Measurements from ENCODE around the gene ZC3H12D. TPM values are rescaled to one million over a fixed set of nuclear protein-coding genes. Genes with fewer than 3 reads are reported as not detected.

ZC3H12D gene
- total and polyA plus RNA-seq, 9 of the 15 experiments (the other 6 are each of a cell fraction or from before 2014, with no cell fraction given), result 0.04 to 0.27 (median 0.05) TPM; not detected in 3

DNA sequence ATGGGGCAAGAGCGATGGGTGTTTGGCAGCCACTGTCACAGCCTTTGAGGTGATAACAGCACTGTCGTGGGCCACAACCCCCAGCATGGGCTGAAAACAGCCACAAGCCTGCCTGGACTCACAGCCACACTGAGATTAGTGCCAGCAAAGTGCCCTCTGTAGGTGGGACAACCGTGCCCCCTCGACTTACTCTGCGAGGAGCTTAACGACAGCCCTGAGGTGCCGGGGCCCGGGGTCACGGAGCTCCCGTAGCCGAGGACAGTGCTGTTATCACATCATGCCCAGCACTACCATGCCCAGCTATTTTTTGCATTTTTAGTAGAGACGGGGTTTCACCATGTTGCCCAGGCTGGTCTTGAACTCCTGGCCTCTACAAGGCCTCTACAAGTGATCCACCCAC lies 48.2 kb downstream of the ZC3H12D start (continued):
- TF ChIP-seq ZEB2 (IDR thresholded peaks at IDR 0.05) (no peak), ZNF197 (CRISPR knock-in tag; IDR thresholded peaks at IDR 0.05; ENCODE audit: low read depth) (no peak), ZNF232 (CRISPR knock-in tag; IDR thresholded peaks at IDR 0.05) (no peak), SREBF2 (CRISPR knock-in tag; IDR thresholded peaks at IDR 0.05) (no peak)

DNA sequence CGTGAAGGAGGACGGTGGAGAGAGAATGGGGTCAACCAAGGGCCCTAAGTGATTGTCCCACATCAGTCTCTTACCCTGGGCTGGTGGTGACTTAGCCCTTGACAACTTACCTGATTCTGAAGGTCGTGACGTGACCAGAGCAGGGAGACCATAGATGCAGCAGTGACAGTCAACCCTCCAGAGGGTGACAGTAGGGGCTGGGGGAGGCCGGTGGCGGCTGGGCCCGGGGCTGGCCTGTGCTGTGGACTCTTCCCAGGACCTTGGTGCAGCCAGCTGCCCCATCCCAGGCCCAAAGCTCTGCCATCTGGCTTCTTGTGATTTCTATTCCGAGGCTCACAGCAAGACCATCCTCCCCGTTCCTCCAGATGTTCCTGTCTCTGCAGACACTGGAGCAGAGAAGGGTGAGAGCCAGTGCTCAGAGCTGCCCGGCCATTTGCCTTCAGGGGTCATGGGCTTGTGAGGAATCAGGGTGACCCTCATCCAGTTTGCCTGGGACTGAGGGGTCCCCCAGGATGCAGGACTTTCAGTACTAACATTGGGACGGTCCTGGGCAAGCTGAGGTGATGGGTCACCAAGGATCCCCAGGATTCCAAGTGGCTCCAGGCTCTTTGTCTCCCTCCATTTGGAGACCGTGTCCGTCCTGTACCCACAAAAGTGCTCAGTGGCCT lies 48.8 kb downstream of the ZC3H12D start:
- POLR2A ChIA-PET, result interaction anchor here (0.6 kb wide), 2 partner anchors 10 to 593 kb away, joined by 3 read pairs; no protein-coding TSS in a partner anchor
- CTCF ChIA-PET (ENCODE audit: low intra/inter-chr PET ratio), result no interaction called here
- no peak for TF ChIP-seq PREB (CRISPR knock-in tag; IDR thresholded peaks at IDR 0.05)
- TF ChIP-seq PHF8 (IDR thresholded peaks at IDR 0.05; ENCODE audit: borderline replicate concordance, low read length), result no peak
- no peak for TF ChIP-seq ETV1 (tag; conservative IDR thresholded peaks at IDR 0.05; ENCODE audit: low read depth)
- no peak for TF ChIP-seq GATAD2B (IDR thresholded peaks at IDR 0.05; ENCODE audit: borderline replicate concordance)
- no peak for TF ChIP-seq ZNF274 (IDR thresholded peaks at IDR 0.05; ENCODE audit: borderline replicate concordance, low read depth, low read length)
- no peak for TF ChIP-seq ZSCAN29 (IDR thresholded peaks at IDR 0.05)
- no peak for TF ChIP-seq BDP1 (IDR thresholded peaks at IDR 0.05; ENCODE audit: insufficient read depth, insufficient read length)
- no peak for TF ChIP-seq CEBPG (CRISPR knock-in tag; IDR thresholded peaks at IDR 0.05)
- no peak for TF ChIP-seq CEBPG (tag; conservative IDR thresholded peaks at IDR 0.05 in 1 of 2, IDR thresholded peaks at IDR 0.05 in 1 of 2)
- no peak for TF ChIP-seq SP1 (CRISPR knock-in tag; IDR thresholded peaks at IDR 0.05)
- no peak for TF ChIP-seq ZBTB34 (CRISPR knock-in tag; IDR thresholded peaks at IDR 0.05)
- TF ChIP-seq PKNOX1 (IDR thresholded peaks at IDR 0.05), result no peak

More for the DNA sequence above, 48.8 kb downstream of the ZC3H12D start:
- no peak overlapping the region for H3K4me3 ChIP-seq
- no peak overlapping the region for H3K4me2 ChIP-seq (ENCODE audit: insufficient read depth, low read length)
- intact Hi-C loops (cut with micrococcal nuclease) (loop anchor here (10.0 kb wide), 1 partner anchor 241 kb away; no protein-coding TSS in a partner anchor), in situ Hi-C loops (cut with MboI) (loop anchor here (25.0 kb wide), 1 partner anchor 874 kb away; no protein-coding TSS in a partner anchor)
- DNase-seq (ENCODE audit: extremely low read depth in 1 of 4, low spot score in 3 of 4), result peak in 1 of 4 experiments; percentile 4
- BruUV-seq (replicated peaks), result no TSS peak
- WGBS (ENCODE audit: insufficient coverage, low coverage, missing lambda C conversion rate), result 1% methylated on average over 13 of the region's 13 CpGs
- FAIRE-seq, result no peak
- H3K4me1 ChIP-seq (replicated peaks in 1 of 2; ENCODE audit: control insufficient read depth in 2 of 2, insufficient read depth in 2 of 2, low read length in 2 of 2), result no peaks in the 10 kb centered on the region; a peak in 1 of 5 replicates
- no peaks in the 10 kb centered on the region for H3K9me1 ChIP-seq (ENCODE audit: control insufficient read depth, insufficient read depth, low read length)
- H3K79me2 ChIP-seq (ENCODE audit: control insufficient read depth, insufficient read depth, low read length), result no peaks in the 10 kb centered on the region
- H2AFZ ChIP-seq (ENCODE audit: low read depth, low read length), result no peak overlapping the region
- no peak overlapping the region for H3K27ac ChIP-seq (ENCODE audit: extremely low read depth, low read depth, low read length)
- no peak overlapping the region for H3K9ac ChIP-seq (ENCODE audit: insufficient read depth in 1 of 2, low read depth in 2 of 2, low read length in 2 of 2)
- peak; percentile 12; the same call in 2 of the 3 replicates for ATAC-seq
- H4K20me1 ChIP-seq (replicated peaks; ENCODE audit: control insufficient read depth, insufficient read depth, low read length), result 0 out of 2 replicates have a peak, but pooled peaks cover 4% of the 10 kb centered on the region
- H3K27me3 ChIP-seq (ENCODE audit: control insufficient read depth in 2 of 2, insufficient read depth in 2 of 2, low read length in 2 of 2), result peaks cover 16 to 35% of the 10 kb centered on the region in 2 experiments
- H3K36me3 ChIP-seq (ENCODE audit: control insufficient read depth, insufficient read depth, low read length), result no peaks in the 10 kb centered on the region
- H3K9me3 ChIP-seq (replicated peaks; ENCODE audit: control insufficient read depth, insufficient read depth, low read depth, low read length), result no peaks in the 10 kb centered on the region

All from K562 (cell line).